Embryonic facial prominence (tissue), 1 donor: ENCODE data around the gene ARHGAP6.
"Not testable (repeated sequence)": the region's sequence is repeated elsewhere in the genome, so short reads cannot be mapped to it uniquely, and the experiment has no call there.

Experiments used
- DNase-seq: peaks from one replicate; pipeline ENCODE4 v3.0.0-alpha.2; 2016; ENCODE audit errors: extremely low spot score

The ARHGAP6 gene

GRCh38 chrX:11525685-11526084 is 140.0 kb downstream of the ARHGAP6 start:
- DNase-seq, result no peak

DNA sequence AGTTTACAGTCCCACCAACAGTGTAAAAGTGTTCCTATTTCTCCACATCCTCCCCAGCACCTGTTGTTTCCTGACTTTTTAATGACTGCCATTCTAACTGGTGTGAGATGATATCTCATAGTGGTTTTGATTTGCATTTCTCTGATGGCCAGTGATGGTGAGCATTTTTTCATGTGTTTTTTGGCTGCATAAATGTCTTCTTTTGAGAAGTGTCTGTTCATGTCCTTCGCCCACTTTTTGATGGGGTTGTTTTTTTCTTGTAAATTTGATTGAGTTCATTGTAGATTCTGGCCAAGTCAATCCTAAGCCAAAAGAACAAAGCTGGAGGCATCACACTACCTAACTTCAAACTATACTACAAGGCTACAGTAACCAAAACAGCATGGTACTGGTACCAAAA is 146.5 kb downstream of the ARHGAP6 start:
- not testable (repeated sequence) for DNase-seq

DNA sequence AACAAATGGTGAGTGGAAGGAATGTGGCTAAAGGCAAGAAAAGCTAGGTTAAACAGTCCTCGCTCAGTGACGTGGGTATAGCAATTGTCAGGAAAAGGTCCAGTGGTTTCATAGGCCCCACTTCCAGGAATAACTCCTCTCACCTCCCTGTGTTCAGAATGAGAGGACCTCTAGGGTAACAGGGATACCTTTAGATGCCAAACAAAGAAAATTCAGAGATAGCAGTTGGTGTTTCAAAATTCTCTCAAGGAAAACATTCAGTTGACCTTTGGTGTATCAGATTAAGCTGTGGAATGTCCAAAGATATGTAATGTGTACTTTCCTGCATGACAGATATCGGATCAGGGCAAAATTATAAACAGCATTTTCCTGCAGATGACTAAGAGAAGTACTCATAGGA is 155.9 kb downstream of the ARHGAP6 start:
- DNase-seq, result no peak

DNA sequence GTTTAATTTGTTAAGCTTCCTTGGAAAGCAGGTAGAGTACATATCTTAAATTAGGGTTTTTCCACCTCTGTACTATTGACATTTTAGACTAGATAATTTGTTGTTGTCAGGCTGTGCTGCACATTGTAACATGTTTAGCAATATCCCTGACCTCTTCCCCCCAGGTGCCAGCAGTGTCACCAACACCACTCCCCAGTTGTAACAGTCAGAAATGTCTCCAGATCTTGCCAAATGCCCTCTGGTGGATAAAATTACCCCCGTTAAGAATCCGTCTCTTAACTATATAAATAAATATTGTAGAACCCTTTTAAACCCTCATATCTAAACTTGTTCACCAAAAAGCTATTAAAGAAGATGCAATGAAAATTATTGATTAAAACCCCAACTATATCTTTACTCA is 161.5 kb downstream of the ARHGAP6 start:
- DNase-seq, result no peak

DNA sequence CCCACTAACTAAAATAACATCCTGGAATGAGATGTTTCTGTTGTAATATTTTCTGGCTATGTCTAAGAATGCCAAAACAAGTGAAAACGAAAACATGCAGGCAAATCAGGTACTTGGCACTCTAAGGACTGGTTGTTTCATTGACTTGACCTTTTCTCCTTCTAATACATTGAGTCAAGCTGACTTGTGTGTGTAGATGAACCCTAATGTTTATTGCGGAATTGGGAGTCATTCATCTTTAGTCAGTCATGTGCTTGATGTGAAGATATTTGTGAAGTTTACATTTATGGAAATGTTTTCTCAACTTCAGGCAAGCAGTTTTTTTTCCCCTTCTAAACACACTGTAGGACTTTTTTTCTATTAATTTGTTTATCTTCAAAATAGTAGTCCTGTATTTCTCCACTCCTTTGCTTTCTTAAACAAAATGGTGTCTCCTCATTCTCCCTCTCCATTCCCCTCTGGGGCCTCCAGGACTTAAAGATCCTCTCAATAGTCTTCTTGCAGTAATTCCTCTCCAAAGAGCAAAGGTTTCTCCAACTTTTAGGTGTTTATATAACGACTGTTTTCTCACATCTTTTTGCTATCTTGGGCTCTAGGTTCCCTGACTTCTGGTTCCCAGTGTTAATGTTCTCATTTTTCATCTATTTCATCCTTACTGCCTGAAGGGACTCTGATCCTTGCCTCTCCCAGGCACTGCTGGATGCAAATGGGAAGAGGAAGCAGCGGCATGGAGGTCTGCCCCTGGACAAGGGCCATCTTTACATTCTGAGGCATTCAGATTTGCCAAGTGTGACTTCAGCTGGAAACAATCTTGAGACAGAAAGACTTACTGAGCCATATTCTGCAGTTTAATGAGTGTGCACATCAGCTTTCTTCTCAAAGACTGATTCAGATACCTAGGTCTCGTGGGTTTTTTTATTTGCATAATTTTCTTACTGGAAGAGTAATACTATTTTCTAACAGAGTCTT is 166.4 kb downstream of the ARHGAP6 start:
- no peak for DNase-seq

DNA sequence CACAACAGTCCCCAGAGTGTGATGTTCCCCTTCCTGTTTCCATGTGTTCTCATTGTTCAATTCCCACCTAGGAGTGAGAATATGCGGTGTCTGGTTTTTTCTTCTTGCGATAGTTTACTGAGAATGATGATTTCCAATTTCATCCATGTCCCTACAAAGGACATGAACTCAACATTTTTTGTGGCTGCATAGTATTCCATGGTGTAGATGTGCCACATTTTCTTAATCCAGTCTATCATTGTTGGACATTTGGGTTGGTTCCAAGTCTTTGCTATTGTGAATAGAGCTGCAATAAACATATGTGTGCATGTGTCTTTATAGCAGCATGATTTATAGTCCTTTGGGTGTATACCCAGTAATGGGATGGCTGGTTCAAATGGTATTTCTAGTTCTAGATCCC is 174.3 kb downstream of the ARHGAP6 start:
- not testable (repeated sequence) for DNase-seq

GRCh38 chrX:11484290-11484689 is 181.4 kb downstream of the ARHGAP6 start:
- DNase-seq, result no peak

DNA sequence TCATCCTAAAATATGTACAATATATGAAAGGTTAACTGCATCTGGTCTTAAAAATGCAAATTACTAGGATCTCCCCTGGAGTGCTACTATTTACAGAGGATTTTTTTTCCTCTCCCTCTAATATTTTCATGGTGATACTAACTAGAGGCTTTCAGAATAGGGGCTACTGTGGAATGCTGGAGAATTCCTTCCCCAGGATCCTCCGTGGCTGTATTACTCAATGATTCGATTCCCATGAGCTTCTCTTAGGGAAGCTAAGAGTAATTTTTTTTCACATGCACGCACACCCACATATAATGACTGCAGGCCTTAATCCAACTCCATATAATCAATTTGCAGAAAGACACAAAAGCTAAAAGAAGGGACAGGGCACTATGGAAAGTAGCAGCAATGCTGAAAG is 184.7 kb downstream of the ARHGAP6 start:
- DNase-seq, result no peak

- DNase-seq, result no peak
These were observed 185.1 kb downstream of the ARHGAP6 start for GRCh38 chrX:11480626-11481025.

DNA sequence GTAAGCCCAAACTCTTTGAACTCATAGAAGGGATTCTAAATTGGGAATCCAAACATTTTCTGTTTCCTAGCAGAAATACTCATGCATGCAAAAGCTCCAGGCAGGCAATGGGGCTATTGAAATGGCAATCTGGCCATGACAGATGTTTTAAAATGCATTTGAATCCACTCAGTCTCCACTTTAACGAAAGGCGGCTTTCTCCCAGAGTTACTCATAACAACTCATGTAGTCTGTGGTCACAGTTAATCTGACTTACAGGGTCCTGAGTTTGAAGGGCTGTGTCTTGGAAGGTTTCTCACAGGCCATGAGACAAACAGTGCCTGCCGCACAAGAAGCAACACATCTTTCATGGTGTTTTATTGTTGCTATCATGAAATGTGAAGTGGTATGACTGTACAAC is 186.8 kb downstream of the ARHGAP6 start:
- DNase-seq, result no peak

GRCh38 chrX:11478026-11478425 is 187.7 kb downstream of the ARHGAP6 start:
- DNase-seq, result no peak

DNA sequence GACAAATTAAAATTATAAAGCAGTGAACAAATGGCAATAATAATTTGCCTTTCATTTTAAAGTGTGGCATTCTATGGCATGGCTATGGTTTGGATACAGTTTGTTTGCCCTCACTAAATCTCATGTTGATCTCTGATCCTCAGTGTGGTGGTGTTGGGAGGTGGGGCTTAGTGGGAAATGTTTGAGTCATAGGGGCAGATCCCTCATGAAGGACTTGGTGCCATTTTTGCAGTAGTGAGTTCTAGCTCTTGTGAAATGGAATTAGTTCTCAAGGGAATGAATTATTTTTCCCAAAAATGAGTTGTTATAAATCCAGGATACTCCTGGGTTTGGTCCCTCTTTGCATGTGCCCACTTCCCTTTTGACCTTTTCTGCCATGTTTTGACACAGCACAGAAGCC is 191.1 kb downstream of the ARHGAP6 start:
- DNase-seq, result no peak

GRCh38 chrX:11474021-11474420 is 191.7 kb downstream of the ARHGAP6 start:
- DNase-seq, result no peak

DNA sequence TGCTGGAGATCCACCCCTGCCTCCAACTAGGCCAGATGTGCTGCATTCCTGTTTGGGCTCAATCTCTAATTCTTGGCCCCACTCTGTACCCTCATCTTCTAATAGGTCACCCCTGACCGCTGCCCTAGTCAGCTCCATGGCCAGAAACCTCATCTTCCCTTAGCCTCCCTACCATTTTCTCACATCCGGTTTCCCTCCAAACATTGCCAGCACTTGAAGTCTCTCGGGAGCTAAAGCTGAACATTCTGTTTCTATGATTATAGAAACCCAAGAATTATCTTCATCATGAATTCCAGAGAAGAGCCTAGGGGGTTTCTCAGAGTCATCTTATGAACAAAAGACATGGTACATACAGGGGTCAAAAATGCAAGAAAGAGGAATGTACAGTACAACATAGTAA is 192.8 kb downstream of the ARHGAP6 start:
- no peak for DNase-seq

DNA sequence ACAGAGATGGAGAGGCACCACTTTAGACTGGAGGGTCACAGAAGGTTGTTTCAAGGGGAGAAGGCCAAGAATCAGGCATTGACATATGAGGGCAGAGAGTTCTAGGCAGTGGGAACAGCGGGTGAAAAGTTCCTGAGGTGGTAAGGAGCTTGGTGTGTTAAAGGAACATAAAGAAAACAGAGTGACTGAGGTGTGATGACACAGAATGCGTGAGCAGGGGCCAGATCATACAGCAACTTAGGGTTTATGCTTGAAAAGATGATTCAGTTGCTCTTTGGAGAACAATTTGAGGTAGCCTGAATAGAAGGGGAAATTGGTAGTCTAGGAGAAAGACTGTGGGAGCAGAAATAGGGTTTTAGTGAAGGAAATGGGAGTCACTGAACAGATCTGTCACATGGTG is 193.3 kb downstream of the ARHGAP6 start:
- no peak for DNase-seq

DNA sequence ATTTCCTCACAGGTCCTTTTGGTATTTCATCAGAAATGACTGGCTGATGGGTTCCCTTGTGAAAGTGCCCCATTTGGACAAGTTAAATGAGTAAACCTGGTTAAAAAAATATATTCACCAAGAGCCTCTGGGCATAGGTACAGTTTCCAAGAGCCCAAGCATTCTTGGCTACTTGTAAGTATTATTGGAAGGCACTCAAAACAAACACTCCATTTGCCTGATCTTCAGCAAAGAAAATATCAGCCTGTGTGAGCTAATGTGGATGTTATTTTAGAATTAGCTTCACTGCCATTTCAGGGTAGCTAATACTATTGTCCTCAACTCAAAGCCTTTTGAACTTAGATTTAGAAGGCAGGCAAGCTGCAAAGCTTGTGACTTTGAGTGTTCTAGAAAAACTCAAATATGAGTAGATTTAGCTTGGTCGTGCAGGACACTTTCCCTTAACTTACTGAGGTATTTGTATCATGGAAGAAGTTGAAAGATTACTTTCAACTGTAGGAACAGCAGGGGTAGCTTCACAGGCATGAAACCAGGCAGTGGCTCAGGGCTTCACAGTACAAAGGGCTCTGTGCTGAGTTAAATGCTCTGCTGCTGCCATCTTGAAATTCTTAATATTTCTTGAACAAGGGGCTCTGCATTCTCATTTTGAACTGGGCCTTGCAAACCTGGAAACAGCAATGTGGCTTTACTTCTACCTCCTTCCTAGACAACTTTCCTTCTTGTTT is 195.3 kb downstream of the ARHGAP6 start:
- DNase-seq, result no peak

- DNase-seq, result no peak
These were observed 199.9 kb downstream of the ARHGAP6 start for GRCh38 chrX:11465648-11466411.

GRCh38 chrX:11464836-11465463 is 200.8 kb downstream of the ARHGAP6 start:
- DNase-seq, result no peak

- DNase-seq, result no peak
These were observed 201.3 kb downstream of the ARHGAP6 start for GRCh38 chrX:11464380-11464779.

DNA sequence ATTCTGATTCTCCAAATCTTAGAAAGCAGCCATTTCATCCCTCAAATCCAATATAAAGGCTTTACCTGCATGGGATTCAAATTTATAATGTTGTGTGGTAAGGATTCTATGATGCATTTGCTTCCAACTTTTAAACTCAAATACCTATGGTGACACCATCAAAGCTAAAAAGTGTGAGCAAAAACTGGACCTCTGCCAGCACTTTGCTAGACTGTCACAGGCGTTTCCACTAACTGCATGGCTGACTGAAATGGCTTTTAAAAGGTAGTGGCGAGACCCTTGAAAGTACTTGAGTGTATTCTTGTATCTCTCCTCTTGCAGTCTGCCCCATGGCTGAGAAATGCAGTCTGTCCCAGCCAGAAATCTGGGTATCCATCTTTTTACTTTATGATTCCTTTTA is 203.1 kb downstream of the ARHGAP6 start:
- no peak for DNase-seq

DNA sequence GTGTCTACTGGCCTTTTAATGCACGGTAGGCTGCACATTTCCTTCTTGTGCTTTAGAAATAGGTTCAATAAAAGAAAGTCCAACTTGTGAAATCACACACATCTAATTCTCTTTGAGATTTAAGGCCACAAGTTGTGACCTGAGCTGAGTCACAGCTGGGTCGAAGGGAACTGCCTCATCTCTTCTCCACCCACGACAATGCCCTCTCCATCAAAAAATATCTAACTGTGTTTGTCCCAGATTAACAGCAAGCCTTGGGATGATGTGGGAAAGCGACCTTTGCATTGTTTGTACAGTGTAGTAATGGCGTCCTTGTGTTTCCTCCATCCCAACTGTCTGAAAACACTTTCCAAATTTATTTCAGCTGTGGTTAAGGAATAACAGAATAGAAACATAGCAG is 203.6 kb downstream of the ARHGAP6 start:
- DNase-seq, result no peak
